Amygdala (tissue), 56 donors: Measurements from ENCODE around the gene MAP3K7CL.
"Not testable (repeated sequence)": the region's sequence is repeated elsewhere in the genome, so short reads cannot be mapped to it uniquely, and the experiment has no call there.

ENCODE experiments used
- DNase-seq, 56 donors: peaks; one replicate each; lab custom pipeline; 2025; lab: John Stamatoyannopoulos, UW

MAP3K7CL gene

DNA sequence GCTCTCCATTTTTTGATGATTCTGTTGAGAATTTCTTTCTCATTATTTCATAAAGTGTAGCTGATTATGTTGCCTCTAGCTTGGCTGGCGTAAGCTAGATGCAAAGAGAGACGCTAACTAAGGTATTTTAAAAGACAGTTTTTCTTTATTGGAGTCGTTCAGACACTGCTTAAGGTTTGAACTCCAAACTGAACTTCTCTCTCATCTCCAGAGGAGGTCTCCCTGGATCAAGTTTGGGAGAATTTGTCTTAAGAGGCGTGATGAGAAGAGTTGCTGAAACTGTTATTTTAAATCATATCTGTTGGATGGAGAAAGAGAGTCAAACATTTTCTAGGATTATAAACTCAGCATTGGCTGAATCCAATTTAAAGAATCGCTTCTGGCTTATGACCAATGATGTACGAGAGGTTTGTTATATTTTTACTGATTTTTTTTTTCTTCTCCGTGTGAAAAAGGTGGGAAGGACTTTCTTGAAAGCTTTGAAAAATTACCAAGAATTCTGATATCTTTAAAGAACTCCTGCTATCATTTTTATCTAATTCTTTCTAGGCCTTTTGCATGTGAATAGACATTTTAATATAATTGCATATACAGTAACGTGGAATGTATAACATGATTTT lies 34.0 kb downstream of the MAP3K7CL start:
- DNase-seq, result no peak

- no peak for DNase-seq
Observed at GRCh38 chr21:29166323-29166722, 35.9 kb downstream of the MAP3K7CL start.

- no peak for DNase-seq
Observed at GRCh38 chr21:29166853-29167252, 36.4 kb downstream of the MAP3K7CL start.

DNA sequence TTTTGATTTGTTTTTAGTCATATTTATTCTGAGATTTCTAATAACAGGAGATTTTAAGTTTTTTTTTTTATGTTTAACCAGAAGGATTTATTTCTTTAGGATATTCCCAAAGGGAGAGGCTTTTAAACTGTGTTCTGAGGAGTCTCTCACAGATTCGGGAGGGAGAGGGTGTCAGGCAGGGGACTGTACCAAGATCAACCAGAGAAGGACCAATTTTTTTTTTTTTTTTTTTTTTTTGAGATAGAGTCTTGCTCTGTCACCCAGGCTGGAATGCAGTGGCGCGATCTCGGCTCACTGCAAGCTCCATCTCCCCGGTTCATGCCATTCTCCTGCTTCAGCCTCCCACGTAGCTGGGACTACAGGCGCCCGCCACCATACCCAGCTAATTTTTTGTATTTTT lies 37.0 kb downstream of the MAP3K7CL start:
- not testable (repeated sequence) for DNase-seq

GRCh38 chr21:29168891-29169315 lies 38.5 kb downstream of the MAP3K7CL start:
- DNase-seq, result no peak

DNA sequence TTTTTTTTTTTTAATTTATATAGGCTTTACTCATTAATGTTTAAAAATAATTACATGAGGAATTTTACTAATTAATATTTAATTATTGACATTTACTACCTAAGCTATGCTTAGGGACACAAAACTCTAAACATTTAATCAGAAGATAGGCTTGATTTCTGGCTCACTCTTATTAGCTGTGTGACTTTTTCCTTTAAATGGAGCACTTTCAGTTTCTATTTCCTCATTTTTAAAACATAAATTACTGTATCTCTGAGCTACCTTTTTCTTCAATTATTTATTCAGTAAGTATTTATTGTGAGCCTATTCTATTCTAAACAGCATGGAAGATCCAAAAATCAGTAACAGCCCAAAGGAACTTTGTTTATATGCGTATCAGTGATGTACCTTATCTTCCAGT lies 40.5 kb downstream of the MAP3K7CL start:
- DNase-seq, result no peak

DNA sequence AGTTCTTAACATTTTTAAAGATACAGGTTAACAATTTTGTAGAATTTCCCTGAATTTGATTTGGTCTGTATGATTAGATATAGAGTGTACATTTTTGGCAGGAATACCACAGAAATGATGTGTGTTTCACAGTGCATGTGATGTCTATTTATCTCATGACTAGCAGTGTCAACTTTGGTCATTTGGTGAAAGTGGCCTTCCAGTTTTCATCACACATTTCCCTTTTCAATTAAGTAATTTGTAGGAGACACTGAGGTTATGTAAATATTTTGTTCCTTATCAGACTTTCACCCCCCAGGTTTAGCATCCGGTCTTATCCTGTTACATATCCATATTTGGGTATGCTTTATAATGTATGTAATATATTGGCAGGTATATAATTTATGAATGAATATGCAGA lies 41.8 kb downstream of the MAP3K7CL start:
- no peak for DNase-seq

- no peak for DNase-seq
Observed at GRCh38 chr21:29174607-29175013, 44.2 kb downstream of the MAP3K7CL start.

DNA sequence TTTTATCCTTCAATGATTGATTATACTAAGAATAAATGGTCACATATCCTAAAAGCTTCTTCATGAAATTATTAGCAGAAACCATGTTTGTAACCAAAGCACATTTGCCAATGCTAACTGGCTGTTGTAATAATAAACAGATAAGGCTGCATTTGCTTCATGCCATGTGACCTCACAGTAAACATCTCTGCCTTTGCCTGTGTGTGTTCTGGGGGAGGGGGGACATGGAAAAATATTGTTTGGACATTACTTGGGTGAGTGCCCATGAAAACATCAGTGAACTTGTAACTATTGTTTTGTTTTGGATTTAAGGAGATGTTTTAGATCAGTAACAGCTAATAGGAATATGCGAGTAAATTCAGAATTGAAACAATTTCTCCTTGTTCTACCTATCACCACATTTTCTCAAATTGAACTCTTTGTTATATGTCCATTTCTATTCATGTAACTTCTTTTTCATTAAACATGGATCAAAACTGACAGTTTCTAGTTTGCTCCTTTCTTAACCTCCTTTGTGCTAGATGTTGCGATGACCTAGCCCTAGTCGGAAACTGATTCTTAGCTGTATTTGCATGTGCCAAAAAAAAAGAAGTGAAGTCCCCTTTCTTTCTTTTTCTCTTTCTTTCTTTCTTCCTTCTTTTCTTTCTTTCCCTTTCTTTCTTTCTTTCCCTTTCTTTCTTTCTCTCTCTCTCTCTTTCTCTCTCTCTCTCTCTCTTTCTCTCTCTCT lies 45.1 kb downstream of the MAP3K7CL start:
- no peak for DNase-seq

- no peak for DNase-seq
Observed at GRCh38 chr21:29176471-29177120, 46.2 kb downstream of the MAP3K7CL start.

DNA sequence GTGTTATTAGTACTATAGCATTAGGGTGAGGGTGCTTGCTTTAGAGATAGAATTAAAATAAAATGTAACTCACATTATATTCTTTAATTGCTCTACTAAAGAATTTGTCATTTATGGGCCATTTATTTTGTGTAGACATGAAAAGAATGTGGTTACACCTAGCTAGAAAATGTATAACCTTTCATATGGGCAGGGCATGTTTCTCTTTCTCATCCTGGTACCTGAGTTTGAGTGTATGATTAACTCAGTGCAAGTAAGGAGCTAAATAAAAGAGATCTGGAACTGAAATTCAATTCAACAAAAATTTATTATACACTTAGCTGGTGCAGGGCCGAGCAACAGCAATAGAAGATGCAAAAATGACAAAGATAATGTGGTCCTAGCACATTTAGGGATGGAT lies 47.4 kb downstream of the MAP3K7CL start:
- no peak for DNase-seq

GRCh38 chr21:29178926-29179325 lies 48.5 kb downstream of the MAP3K7CL start:
- no peak for DNase-seq

- DNase-seq, result no peak
Observed at GRCh38 chr21:29179503-29179902, 49.1 kb downstream of the MAP3K7CL start.

GRCh38 chr21:29181799-29182470 lies 51.5 kb downstream of the MAP3K7CL start:
- no peak for DNase-seq

DNA sequence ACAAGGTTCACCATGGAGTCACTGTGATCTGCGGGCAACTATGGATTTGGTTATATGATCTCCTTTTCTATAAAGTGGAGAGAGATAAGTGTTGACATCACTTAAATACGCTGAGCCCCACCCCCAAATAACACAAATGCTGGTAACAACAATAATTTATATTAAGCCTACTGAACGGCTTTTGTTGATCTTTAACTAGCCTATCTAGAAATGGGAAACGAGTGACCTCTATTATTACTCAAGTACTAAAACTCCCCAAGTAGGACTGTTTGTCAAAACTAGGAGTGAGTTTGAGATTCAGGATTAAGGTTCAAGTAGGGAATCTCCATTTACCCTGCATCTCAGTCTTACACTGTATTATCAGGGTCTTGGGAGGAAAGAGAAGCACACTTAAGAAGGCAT lies 52.2 kb downstream of the MAP3K7CL start:
- no peak for DNase-seq

DNA sequence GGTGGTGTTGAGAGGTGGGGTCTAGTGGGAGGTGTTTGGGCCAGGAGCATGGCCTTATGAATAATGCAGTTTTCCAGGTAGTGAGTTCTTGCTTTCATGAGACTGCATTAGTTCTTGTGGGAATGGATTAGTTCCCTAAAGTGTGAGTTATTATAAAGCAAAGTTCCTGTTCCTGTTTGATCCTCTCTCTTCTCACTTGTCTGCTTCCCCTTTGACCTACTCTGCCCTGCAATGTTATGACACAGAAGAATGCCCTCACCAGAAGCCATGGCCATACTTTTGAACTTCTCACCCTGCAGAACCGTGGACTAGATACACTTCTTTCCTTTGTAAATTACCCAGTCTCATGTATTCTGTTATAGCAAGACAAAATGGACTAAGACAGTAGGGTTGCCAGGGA lies 53.6 kb downstream of the MAP3K7CL start:
- no peak for DNase-seq

GRCh38 chr21:29185172-29185571 lies 54.7 kb downstream of the MAP3K7CL start:
- DNase-seq, result no peak

DNA sequence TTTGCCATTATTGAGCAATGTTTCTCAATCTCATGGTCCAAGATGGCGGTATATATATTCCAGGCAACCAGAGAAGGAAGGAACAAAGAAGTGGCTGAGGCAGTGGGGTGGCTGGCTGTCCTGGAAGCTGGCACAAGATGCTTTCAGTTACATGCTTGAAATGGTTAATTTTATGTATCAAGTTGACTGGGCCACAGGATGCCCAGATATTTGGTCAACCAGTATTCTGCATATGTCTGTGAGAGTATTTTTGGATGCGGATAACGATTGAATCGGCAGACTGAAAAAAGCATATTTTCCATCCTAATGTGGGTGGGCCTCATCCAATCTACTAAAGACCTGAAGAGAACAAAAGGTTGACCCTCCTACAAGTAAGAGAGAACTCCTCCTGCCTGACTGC lies 55.2 kb downstream of the MAP3K7CL start:
- DNase-seq, result no peak

GRCh38 chr21:29186246-29186645 lies 55.8 kb downstream of the MAP3K7CL start:
- no peak for DNase-seq

DNA sequence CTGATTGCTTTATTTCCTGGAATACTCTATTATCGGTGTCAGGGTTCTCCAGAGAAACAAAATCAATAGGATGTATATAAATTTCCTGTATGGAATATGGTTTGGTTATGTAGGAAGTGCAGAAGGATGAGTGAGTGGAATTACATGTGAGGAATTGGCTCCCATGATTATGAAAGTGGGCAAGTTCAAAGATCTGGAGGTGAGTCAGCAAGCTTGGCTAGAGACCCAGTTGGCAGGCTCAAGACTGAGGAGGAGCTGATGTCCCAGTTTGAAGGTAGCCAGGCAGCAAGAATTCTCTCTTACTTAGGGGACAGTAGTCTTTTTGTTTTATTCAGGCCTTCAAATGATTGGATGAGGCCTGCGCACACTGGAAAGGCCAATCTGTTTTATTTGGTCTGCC lies 57.5 kb downstream of the MAP3K7CL start:
- peak in 1 of 56 donors; percentile 14 for DNase-seq

- no peak for DNase-seq
Observed at GRCh38 chr21:29189353-29189752, 58.9 kb downstream of the MAP3K7CL start.
